NCI-H1694 treated with DMSO at 0.1 percent for 48 hours (cell line): ENCODE results near the gene OR4F15.
"Not testable (repeated sequence)": the region's sequence is repeated elsewhere in the genome, so short reads cannot be mapped to it uniquely, and the experiment has no call there.

ENCODE experiments used
- DNase-seq: peaks from one replicate; lab custom pipeline; 2025; lab: John Stamatoyannopoulos, UW

The OR4F15 gene

GRCh38 chr15:101811902-101812301 lies at the start of gene OR4F15:
Gene OR4F15, plus strand, starts transcription at chr15:101812202. Its CDS starts 5,985 bp downstream, at chr15:101818187.
- no peak for DNase-seq

GRCh38 chr15:101764669-101765339 lies 47.2 kb upstream of the OR4F15 start:
- not testable (repeated sequence) for DNase-seq

DNA sequence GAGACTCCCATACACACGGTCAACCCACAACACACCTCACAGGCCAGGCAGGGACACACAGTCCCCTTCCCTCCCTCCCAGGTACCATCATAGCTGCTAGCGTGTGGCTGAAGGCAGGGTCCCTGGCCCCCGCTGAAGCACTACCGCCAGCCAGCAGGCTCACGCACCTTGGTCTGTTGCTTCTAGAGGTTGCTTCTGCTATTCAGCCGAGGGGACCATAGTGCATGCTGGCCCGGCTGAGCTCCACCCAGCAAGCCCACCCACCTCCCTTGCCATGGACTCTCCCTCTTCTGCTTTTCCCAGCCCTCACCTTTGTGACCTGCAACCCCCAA lies 46.7 kb upstream of the OR4F15 start:
- not testable (repeated sequence) for DNase-seq

GRCh38 chr15:101765772-101766456 lies 46.1 kb upstream of the OR4F15 start:
- DNase-seq = no peak

DNA sequence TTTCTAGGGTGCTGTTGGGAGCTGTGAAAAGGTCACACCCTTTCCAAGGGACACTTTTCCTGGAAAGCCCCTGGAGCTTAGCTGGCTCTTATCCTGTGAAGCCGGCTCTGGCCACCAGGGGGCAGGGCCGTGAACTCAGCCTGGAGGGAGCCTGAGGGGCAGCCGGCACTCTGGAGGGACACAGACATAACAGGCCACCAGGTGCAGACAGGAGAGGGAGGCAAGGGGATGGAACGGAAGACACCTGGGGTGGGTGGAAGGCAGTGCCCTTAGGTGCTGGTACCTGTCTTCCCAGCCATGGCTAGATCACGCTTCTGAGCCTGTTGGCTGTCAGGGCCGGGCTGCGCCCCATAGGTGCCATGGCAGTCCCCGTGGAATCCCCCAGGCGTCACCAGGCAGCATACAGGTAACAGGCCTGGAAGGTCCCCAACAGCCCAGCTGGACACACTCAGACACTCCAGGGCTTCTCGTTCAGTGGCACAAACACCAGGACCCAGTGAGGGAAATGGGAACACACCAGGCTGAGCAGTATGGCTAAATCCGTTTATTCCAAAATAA lies 44.8 kb upstream of the OR4F15 start:
- not testable (repeated sequence) for DNase-seq

GRCh38 chr15:101772921-101773320 lies 39.1 kb upstream of the OR4F15 start:
- no peak for DNase-seq

DNA sequence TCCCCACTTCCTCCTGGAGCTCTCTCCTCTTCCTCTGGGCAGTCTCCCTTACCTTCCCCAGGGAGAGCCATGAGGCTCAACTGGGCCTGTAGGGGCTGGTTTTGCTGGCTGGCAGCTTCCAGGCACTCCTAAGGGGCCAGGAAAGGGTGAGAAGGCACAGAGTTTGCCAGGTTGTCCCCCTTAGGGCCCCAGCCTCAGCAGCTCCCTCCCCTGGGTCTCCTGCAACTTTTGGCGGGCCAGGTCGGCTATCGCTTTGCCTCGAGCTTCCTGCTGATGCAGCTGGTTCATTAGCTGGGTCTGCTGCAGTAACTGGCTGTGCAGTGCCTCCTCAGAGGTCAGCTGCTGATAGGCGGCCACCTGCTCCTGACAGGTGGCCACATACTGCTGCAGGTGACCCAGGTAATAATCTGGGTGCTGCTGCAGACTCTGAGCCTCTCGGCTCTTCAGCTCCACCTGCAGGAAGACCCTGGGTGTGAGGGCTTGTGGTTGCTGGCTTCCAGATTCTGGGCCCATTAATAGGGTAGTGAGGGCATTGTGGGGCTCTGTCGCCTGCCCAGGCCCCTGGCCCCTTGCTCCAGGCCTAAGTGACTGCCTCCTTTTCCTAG lies 38.4 kb upstream of the OR4F15 start:
- no peak for DNase-seq

GRCh38 chr15:101775136-101775535 lies 36.9 kb upstream of the OR4F15 start:
- DNase-seq = no peak

- not testable (repeated sequence) for DNase-seq
These were observed 33.4 kb upstream of the OR4F15 start for GRCh38 chr15:101778576-101778975.

DNA sequence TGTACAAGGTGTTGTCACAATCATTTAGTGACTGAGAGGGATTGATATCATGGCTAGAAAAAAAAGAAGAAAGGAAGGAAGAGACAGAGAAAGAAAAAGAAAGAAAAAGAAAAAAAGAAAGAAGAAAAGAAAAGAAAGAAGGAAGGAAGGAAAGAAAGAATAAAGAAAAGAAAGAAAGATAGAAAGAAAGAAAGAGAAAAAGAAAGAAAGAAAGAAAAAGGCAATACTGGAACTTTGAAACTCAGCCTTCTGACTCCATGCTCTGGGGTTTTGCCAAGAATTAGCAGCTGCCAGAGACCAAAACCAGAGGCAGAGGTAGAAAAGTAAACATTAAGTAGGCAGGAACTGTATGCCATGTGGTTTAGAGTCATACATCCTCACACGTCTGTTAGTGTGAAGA lies 31.8 kb upstream of the OR4F15 start:
- DNase-seq = not testable (repeated sequence)

DNA sequence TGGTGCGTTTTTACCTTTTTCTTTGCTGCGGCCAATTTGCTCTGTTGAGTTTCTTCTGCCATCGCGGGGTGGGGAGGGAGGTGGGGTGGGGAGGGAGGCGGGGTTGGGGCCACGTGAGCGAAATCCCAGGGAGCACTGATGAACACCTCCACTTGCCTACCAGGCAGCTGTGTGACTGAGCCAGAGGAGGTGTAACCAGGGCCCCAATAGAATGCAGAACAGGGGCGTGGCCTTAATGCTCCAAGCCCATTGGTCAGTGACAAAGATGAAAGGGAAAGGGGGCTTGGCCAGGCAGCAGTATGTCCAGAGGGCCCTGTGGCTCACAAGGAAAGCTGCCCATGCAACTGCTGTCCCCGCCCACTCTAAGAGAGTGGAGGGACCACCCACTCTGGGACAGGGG lies 30.1 kb upstream of the OR4F15 start:
- no peak for DNase-seq

DNA sequence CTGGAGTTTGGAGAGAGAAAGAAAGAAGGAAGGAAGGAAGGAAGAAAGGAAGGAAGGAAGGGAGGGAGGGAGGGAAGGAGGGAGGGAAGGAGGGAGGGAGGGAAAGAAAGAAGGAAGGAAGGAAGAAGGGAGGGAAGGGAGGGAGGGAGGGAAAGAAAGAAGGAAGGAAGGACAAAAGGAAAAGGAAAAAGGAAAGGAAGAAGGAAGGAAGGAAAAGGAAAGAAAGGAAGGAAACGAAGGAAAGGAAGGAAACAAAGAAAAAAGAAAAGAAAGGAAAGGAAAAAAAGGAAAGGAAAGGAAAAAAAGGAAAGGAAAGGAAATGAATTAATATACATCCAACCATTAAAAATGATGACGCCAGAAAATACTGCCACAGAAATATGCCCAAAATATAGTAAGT lies 27.4 kb upstream of the OR4F15 start:
- no peak for DNase-seq

DNA sequence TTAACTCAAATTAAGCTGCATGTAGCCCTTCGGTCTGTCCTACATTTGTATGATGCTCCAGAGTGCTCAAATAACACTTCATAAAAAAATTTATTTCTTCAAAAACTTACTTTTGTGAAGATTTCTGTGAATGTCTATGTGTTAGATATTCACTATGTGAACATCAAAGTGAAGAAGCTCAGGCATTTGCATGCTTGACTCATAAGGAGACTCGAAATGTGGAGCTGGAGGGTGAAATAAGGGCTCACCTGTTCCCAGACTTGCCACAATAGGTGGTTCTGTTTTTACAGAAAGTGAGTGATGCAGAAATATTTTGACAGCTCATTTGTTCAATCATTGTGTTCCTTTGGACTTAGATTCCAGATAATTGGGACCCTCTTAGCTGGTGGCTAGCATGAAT lies 25.6 kb upstream of the OR4F15 start:
- not testable (repeated sequence) for DNase-seq

GRCh38 chr15:101788001-101788400 lies 24.0 kb upstream of the OR4F15 start:
- DNase-seq = not testable (repeated sequence)

DNA sequence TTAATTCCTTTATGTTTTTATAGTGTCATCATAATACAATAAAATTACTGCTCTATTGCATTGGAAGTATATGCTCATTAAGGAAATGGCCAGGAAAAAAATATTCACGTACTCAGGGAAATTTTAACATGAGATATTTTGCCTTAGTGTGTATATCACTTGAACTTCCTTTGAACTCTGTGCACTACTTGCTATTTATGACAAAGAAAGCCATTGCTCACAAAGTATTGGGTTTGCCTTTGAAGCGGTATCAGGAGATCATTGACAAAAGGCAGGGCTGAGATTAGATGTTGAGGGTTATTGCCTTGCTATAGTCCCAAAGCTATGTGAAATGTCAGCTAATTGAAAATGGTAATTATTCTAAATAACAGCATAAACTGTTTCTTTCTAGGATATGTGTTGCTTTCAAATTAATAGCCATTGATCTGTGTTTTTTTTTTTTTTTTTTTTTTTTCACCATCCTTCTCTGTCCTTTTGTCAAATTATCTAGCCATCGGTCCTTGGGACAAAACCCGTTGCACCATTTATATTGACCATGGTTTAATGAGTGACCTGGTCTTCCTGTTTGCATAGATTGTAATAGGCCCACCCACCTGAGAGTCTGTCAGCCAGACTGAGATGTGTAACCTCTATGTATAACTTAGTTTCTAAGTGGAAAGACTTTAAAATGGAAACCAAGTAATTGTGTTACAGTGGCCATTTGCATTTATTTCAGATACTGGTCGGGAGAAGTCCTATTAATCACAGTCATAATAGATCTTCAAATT lies 23.3 kb upstream of the OR4F15 start:
- DNase-seq = not testable (repeated sequence)

DNA sequence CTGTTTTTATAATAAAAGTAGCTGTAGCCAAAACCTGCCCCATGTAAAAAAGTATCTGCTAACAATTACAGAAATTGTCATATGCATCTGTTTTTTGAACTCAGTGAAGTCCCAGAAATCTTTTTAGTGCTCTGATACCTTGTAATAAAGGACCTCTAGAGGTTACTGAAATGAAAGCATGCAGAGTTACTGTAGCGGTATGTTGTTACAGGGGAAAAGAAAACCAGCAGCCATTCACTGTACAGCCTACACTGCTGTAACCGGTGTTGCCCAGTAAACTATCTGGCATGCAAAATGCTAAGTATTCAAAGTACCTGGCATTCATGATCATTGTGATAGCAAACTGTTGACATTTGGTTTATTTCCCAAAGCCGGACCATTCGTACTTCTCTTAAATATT lies 21.3 kb upstream of the OR4F15 start:
- DNase-seq = not testable (repeated sequence)

DNA sequence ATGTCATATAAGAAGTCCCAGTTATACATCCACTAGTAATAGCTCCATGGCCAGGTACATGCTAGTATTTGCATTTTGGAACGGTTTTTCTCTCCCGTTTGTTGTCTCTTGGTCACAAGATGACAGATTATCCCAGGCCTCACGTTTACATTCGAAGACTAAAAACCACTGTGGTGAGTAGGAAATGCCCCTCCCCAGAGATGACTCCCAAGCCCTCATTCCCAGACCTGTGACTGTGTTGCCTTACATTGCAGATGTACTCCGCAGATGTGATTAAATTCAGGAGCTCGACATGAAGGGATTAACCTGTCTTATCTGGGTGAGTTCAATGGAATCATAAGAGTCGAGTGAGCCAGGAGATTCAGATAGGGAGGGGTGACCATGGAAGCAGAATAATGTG lies 18.0 kb upstream of the OR4F15 start:
- DNase-seq = not testable (repeated sequence)

DNA sequence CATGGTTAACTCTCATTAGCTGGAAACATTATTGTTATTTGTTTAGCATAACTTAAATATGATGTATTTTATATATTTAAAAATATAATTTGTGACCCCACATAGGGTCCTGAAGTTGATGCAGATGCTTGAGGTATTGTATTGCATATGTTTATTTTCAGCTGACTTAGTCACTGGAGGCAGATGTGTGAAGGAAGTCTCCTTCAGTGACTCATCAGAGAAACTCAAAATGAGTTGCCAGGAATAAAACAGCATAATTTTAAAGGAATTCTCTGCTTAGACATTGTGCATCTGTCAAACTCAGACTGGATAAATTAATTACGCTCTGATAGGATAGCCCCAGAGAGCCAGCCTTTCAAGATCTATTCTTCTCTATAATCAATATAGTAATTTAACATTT lies 16.5 kb upstream of the OR4F15 start:
- DNase-seq = no peak

GRCh38 chr15:101799665-101800064 lies 12.3 kb upstream of the OR4F15 start:
- no peak for DNase-seq

- DNase-seq = no peak
These were observed 11.0 kb upstream of the OR4F15 start for GRCh38 chr15:101801048-101801447.

- no peak for DNase-seq
These were observed 8.8 kb upstream of the OR4F15 start, which contains the start of gene OR4F6 for GRCh38 chr15:101803209-101803608. Gene OR4F6, plus strand, starts transcription at chr15:101803509. Its CDS starts 2,211 bp downstream, at chr15:101805720.

DNA sequence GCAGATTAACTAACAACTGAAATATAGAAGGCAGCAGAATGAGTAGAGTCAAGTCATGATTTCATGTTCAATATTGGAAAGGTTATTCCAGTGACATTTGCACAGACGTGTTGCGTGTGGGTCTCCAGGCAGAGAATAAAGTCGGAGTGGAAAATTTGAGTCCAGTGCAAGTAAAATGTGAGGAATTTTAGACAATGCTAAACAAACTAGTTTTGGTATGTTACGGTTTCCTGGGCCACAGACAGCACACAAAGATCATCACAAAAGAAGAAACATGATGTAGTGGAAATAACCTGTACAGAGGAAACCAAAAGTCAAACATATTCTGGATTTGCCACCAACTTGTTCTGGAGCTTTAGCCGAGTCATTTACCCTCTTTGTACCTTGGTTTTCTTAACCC lies 8.3 kb upstream of the OR4F15 start:
- no peak for DNase-seq
